Left lung (tissue), 10 donors: Measurements from ENCODE around the gene FBXO17. TPM values are rescaled to one million over a fixed set of nuclear protein-coding genes. Genes with fewer than 3 reads are reported as not detected.
"Not testable (repeated sequence)": the region's sequence is repeated elsewhere in the genome, so short reads cannot be mapped to it uniquely, and the experiment has no call there.

Experiments used
- ATAC-seq: fragments of 200-7000 bp; cut with Tn5 transposase; one replicate; pipeline ENCODE4 v1.9.1; 2020; ENCODE audit warnings: moderate library complexity
- DNase-seq, 4 donors: peaks; one replicate each; pipeline ENCODE4 v3.0.0-alpha.2; 2013 to 2020
- H3K27ac ChIP-seq, 2 donors: fragments of 200-600 bp; sonication (generic) in 1 of 2; one replicate each; pipeline versions ENCODE4 v1.5.0 to v1.8.0; 2020 to 2021
- H3K27me3 ChIP-seq, 2 donors: fragments of 200-600 bp; sonication (generic) in 1 of 2; one replicate each; pipeline versions ENCODE4 v1.5.0 to v1.8.0; 2020 to 2021
- H3K36me3 ChIP-seq, 2 donors: fragments of 200-600 bp; sonication (generic) in 1 of 2; one replicate each; pipeline versions ENCODE4 v1.5.0 to v1.8.0; 2020 to 2021
- H3K4me1 ChIP-seq, 2 donors: fragments of 200-600 bp; one replicate each; pipeline ENCODE4 v1.8.0; 2021
- H3K4me3 ChIP-seq, 2 donors: fragments of 200-600 bp; sonication (generic) in 1 of 2; one replicate each; pipeline versions ENCODE4 v1.5.0 to v1.8.0; 2020 to 2021; ENCODE audit warnings: mild to moderate bottlenecking in 1 of 2
- H3K9me3 ChIP-seq, 2 donors: fragments of 200-600 bp; sonication (generic) in 1 of 2; one replicate each; pipeline versions ENCODE4 v1.5.0 to v1.8.0; 2020 to 2021
- CTCF ChIP-seq, 2 donors: fragments of 200-600 bp; sonication (generic) in 1 of 2; IDR thresholded peaks; one replicate each; pipeline versions ENCODE4 v1.5.0 to v1.8.0; 2021; ENCODE audit warnings: antibody characterized with exemption in 2 of 2
- intact Hi-C, 2 donors: fragments of 100-400 bp; cut with DNase I; formaldehyde crosslinking; loops; one replicate each; pipeline versions ENCODE4 v1.11.2 to v1.14.2; 2022
- polyA plus RNA-seq, 6 donors: library from polyadenylated mRNA; unstranded; fragments of 120-200 nt; gene quantifications; one replicate each; pipeline ENCODE4 v1.2.1, GENCODE V29; 2013; ENCODE audit not compliant: insufficient read length in 6 of 6
- total RNA-seq, 2 donors: library from RNA; stranded (reverse); fragmentation: NEBNext Ultra II Directional; extraction: Animal tissue kit (Norgen Biotek cat#: 25700); gene quantifications; one replicate each; pipeline ENCODE4 v1.2.1, GENCODE V29; 2021
- donor health status: DM: no; HTN: yes; CAD: no.
- donor health status: DM: no; HTN: no; CAD: no.

FBXO17 gene
- total and polyA plus RNA-seq, 8 donors = 7.1 to 50.3 (median 42.4) TPM

- H3K4me1 ChIP-seq = peaks cover 4 to 9% of the 10 kb centered on the region in 2 donors
- intact Hi-C loops = no loop called here
- peak in 1 of 4 donors; percentile 35 for DNase-seq
- peaks cover 0 to 6% of the 10 kb centered on the region in 2 donors for H3K9me3 ChIP-seq
- no peaks in the 10 kb centered on the region for H3K36me3 ChIP-seq
- H3K27me3 ChIP-seq = peaks cover 0 to 27% of the 10 kb centered on the region in 2 donors
- H3K27ac ChIP-seq = peak overlapping the region; percentile 63 to 86
- TF ChIP-seq CTCF (IDR thresholded peaks at IDR 0.05) = no peak
- H3K4me3 ChIP-seq = peak overlapping the region; percentile 54 to 57
- ATAC-seq = peak; percentile 36
These were observed 324 bp upstream of the FBXO17 start for GRCh38 chr19:38975861-38976271.

GRCh38 chr19:38974624-38975213 lies 823 bp downstream of the FBXO17 start:
- TF ChIP-seq CTCF (IDR thresholded peaks at IDR 0.05) = no peak
- Histone ChIP-seq H3K9me3 (no peaks in the 10 kb centered on the region), H3K36me3 (no peaks in the 10 kb centered on the region), H3K27ac (peak overlapping the region; percentile 63 to 86), H3K4me3 (peak overlapping the region; percentile 54 to 57), H3K4me1 (peaks cover 4 to 9% of the 10 kb centered on the region in 2 donors), H3K27me3 (peaks cover 0 to 27% of the 10 kb centered on the region in 2 donors)
- ATAC-seq (no peak), DNase-seq (peak in 1 of 4 donors; percentile 45)
- intact Hi-C loops = no loop called here

GRCh38 chr19:38971672-38972071 lies 3.9 kb downstream of the FBXO17 start:
- DNase-seq = no peak
- Histone ChIP-seq H3K9me3 (no peaks in the 10 kb centered on the region), H3K4me3 (no peak overlapping the region), H3K27me3 (peaks cover 0 to 23% of the 10 kb centered on the region in 2 donors), H3K36me3 (no peaks in the 10 kb centered on the region), H3K27ac (no peak overlapping the region), H3K4me1 (peaks cover 4 to 9% of the 10 kb centered on the region in 2 donors)
- ATAC-seq = no peak
- TF ChIP-seq CTCF (IDR thresholded peaks at IDR 0.05) = no peak
- intact Hi-C loops = no loop called here

- ATAC-seq (no peak), DNase-seq (no peak)
- peaks cover 0 to 4% of the 10 kb centered on the region in 2 donors for H3K4me1 ChIP-seq
- no peak for TF ChIP-seq CTCF (IDR thresholded peaks at IDR 0.05)
- peaks cover 0 to 15% of the 10 kb centered on the region in 2 donors for H3K27me3 ChIP-seq
- no peaks in the 10 kb centered on the region for H3K9me3 ChIP-seq
- intact Hi-C loops = no loop called here
- no peaks in the 10 kb centered on the region for H3K36me3 ChIP-seq
- no peak overlapping the region for H3K27ac ChIP-seq
- no peak overlapping the region for H3K4me3 ChIP-seq
These were observed 4.6 kb downstream of the FBXO17 start for GRCh38 chr19:38970664-38971532.

- H3K9me3 ChIP-seq, H3K27ac ChIP-seq, H3K36me3 ChIP-seq, H3K27me3 ChIP-seq, H3K4me1 ChIP-seq, intact Hi-C loops, H3K4me3 ChIP-seq, ATAC-seq, DNase-seq: not testable (repeated sequence)
These were observed 9.4 kb downstream of the FBXO17 start for GRCh38 chr19:38966149-38966548.
